Type B pancreatic cell (in vitro differentiated cells): ENCODE data around the gene KCNQ2. TPM values are rescaled to one million over a fixed set of nuclear protein-coding genes. Genes with fewer than 3 reads are reported as not detected.
A peak's percentile ranks its signal among the peaks of the same experiment; 100 is the strongest.
"Not testable (repeated sequence)": the region's sequence is repeated elsewhere in the genome, so short reads cannot be mapped to it uniquely, and the experiment has no call there.

Source experiments
- DNase-seq: peaks from one replicate; pipeline ENCODE4 v3.0.0; 2021; ENCODE audit warnings: mixed read lengths; ENCODE audit not compliant: unreplicated experiment; ENCODE audit errors: extremely low spot score
- H3K27ac Mint-ChIP-seq: 2 replicates; pipeline ENCODE4 v1.8.0; 2021; ENCODE audit warnings: mild to moderate bottlenecking, mixed read lengths
- H3K27me3 Mint-ChIP-seq: 2 replicates; pipeline ENCODE4 v1.8.0; 2021; ENCODE audit warnings: mixed read lengths
- H3K36me3 Mint-ChIP-seq: 2 replicates; pipeline ENCODE4 v1.8.0; 2021; ENCODE audit warnings: mixed read lengths
- H3K4me1 Mint-ChIP-seq: one replicate; pipeline ENCODE4 v1.8.0; 2021; ENCODE audit warnings: mixed read lengths; ENCODE audit not compliant: unreplicated experiment
- H3K4me3 Mint-ChIP-seq: 2 replicates; pipeline ENCODE4 v1.8.0; 2021; ENCODE audit warnings: mild to moderate bottlenecking, mixed read lengths
- H3K9me3 Mint-ChIP-seq: 2 replicates; pipeline ENCODE4 v1.8.0; 2021; ENCODE audit warnings: mixed read lengths
- total RNA-seq: library from RNA; stranded (reverse); gene quantifications from 2 replicates; pipeline ENCODE4 v1.2.1, GENCODE V29; 2021; ENCODE audit warnings: low replicate concordance
- TF ChIP-seq, protein P1 (sequence below): fragments of 200-600 bp; sonication (generic); conservative IDR thresholded peaks from 2 replicates; pipeline ENCODE4 v1.5.0; 2021; ENCODE audit warnings: antibody characterized with exemption, mild to moderate bottlenecking

KCNQ2 gene
- total RNA-seq, 1 donor from 2014 or later: 47.3 TPM

GRCh38 chr20:63382551-63383300, 89.7 kb downstream of the KCNQ2 start:
- peaks cover 9% of the 10 kb centered on the region for H3K27me3 Mint-ChIP-seq
- no peak overlapping the region for H3K4me3 Mint-ChIP-seq
- peaks cover 5% of the 10 kb centered on the region for H3K9me3 Mint-ChIP-seq
- no peak overlapping the region for H3K27ac Mint-ChIP-seq
- TF ChIP-seq, protein P1, sequence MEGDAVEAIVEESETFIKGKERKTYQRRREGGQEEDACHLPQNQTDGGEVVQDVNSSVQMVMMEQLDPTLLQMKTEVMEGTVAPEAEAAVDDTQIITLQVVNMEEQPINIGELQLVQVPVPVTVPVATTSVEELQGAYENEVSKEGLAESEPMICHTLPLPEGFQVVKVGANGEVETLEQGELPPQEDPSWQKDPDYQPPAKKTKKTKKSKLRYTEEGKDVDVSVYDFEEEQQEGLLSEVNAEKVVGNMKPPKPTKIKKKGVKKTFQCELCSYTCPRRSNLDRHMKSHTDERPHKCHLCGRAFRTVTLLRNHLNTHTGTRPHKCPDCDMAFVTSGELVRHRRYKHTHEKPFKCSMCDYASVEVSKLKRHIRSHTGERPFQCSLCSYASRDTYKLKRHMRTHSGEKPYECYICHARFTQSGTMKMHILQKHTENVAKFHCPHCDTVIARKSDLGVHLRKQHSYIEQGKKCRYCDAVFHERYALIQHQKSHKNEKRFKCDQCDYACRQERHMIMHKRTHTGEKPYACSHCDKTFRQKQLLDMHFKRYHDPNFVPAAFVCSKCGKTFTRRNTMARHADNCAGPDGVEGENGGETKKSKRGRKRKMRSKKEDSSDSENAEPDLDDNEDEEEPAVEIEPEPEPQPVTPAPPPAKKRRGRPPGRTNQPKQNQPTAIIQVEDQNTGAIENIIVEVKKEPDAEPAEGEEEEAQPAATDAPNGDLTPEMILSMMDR: no peak
- DNase-seq: no peak
- H3K4me1 Mint-ChIP-seq: peaks cover 13% of the 10 kb centered on the region
- H3K36me3 Mint-ChIP-seq: no peaks in the 10 kb centered on the region

DNA sequence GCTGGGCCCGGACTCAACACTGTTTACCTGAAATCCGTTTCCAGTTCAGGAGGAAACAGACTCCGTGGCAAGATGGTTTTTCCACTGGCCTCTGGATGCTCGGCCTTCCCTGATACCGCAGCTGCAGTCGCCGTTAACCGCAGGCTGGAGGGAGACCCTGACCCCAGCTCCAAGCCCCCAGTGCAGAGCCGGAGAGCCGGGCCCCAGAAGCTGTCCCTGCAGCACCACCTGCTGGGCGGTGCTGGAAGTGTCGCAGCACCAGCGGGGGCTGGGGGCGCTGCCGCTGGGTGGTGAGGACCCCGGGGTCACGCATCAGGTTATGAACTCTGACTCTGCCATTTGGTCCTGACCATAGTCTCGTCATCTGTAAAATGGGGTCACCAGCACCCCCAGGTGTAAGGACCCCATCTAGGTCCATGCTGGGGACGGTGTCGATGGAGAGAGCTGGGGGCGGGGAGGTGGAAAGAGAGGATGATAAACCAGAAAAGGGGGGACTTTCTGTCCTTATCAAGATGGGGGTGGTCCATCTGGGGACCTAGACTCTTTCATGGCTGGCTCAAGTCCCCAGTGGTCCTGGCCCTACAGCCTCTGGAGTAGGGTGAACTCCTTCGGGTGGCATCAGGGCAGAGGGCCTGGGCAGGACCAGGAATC, 90.5 kb downstream of the KCNQ2 start:
- no peak for DNase-seq
- peaks cover under 1% of the 10 kb centered on the region for H3K9me3 Mint-ChIP-seq
- H3K4me3 Mint-ChIP-seq: no peak overlapping the region
- H3K27me3 Mint-ChIP-seq: peaks cover 14% of the 10 kb centered on the region
- H3K27ac Mint-ChIP-seq: no peak overlapping the region
- TF ChIP-seq, protein P1: peak; percentile 99
- H3K4me1 Mint-ChIP-seq: peaks cover 19% of the 10 kb centered on the region
- no peaks in the 10 kb centered on the region for H3K36me3 Mint-ChIP-seq

- H3K4me3 Mint-ChIP-seq: no peak overlapping the region
- H3K27ac Mint-ChIP-seq: no peak overlapping the region
- no peaks in the 10 kb centered on the region for H3K9me3 Mint-ChIP-seq
- peaks cover 23% of the 10 kb centered on the region for H3K4me1 Mint-ChIP-seq
- TF ChIP-seq, protein P1: no peak
- H3K27me3 Mint-ChIP-seq: peaks cover 17% of the 10 kb centered on the region
- H3K36me3 Mint-ChIP-seq: no peaks in the 10 kb centered on the region
- DNase-seq: no peak
Observed at GRCh38 chr20:63380346-63380870, 92.0 kb downstream of the KCNQ2 start.

DNA sequence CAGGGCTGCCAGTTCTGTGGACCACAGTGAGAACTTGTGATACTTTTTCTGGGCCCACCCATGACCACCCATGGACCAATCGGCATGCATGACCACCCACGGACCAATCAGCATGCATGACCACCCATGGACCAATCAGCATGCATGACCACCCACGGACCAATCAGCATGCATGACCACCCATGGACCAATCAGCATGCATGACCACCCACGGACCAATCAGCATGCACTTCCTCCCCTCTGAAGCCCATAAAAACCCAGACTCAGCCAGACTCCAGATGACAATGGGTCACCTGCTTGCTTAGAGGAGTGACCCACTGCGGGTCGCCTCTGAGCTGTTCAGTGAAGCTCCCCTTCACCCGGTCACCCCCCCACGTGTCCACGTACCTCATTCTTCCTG, 92.6 kb downstream of the KCNQ2 start:
- not testable (repeated sequence) for H3K36me3 Mint-ChIP-seq, H3K27ac Mint-ChIP-seq, DNase-seq, H3K4me3 Mint-ChIP-seq, H3K9me3 Mint-ChIP-seq
- Mint-ChIP-seq H3K27me3 (peaks cover 17% of the 10 kb centered on the region), H3K4me1 (peaks cover 23% of the 10 kb centered on the region)

- Mint-ChIP-seq H3K27ac (no peak overlapping the region), H3K27me3 (peaks cover 17% of the 10 kb centered on the region), H3K4me3 (no peak overlapping the region), H3K4me1 (peaks cover 23% of the 10 kb centered on the region), H3K36me3 (no peaks in the 10 kb centered on the region), H3K9me3 (no peaks in the 10 kb centered on the region)
- TF ChIP-seq, protein P1: no peak
- DNase-seq: no peak
Observed at GRCh38 chr20:63379296-63379695, 93.2 kb downstream of the KCNQ2 start.

DNA sequence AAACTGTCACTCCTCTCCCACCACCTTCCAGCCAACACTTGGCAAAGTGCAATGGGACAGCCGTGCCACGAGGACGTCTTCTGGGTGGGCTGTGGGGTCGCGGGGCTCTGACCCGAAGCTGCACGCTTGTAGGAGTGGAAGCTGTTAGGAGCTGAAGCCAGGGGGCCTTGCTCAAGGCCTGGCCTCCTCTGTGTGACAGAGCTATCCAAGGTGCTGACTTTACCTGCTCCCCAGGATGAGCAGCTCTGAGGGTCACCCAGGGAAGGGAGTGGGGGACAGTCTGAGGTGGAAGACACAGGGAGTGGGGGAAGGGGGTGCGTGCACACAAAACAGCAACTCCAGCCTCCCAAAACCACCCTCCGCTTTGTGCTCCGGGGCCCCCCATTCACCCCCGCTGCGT, 93.8 kb downstream of the KCNQ2 start:
- peaks cover 23% of the 10 kb centered on the region for H3K4me1 Mint-ChIP-seq
- no peak for DNase-seq
- H3K36me3 Mint-ChIP-seq: no peaks in the 10 kb centered on the region
- TF ChIP-seq, protein P1: peak; percentile 30
- no peak overlapping the region for H3K4me3 Mint-ChIP-seq
- H3K9me3 Mint-ChIP-seq: no peaks in the 10 kb centered on the region
- peaks cover 17% of the 10 kb centered on the region for H3K27me3 Mint-ChIP-seq
- no peak overlapping the region for H3K27ac Mint-ChIP-seq
